Stimulated activated CD4-positive, alpha-beta T cell treated with anti-CD3 and anti-CD28 coated beads, TNF-alpha, amount 100 ng/mL, for 1 hour (primary cell): ENCODE measurements around the gene EPB41.

ENCODE experiments used
- DNase-seq, 3 donors: peaks; one replicate each; pipeline ENCODE4 v3.0.0-alpha.2; 2020; ENCODE audit warnings: low read depth in 3 of 3, low spot score in 1 of 3

EPB41 gene

DNA sequence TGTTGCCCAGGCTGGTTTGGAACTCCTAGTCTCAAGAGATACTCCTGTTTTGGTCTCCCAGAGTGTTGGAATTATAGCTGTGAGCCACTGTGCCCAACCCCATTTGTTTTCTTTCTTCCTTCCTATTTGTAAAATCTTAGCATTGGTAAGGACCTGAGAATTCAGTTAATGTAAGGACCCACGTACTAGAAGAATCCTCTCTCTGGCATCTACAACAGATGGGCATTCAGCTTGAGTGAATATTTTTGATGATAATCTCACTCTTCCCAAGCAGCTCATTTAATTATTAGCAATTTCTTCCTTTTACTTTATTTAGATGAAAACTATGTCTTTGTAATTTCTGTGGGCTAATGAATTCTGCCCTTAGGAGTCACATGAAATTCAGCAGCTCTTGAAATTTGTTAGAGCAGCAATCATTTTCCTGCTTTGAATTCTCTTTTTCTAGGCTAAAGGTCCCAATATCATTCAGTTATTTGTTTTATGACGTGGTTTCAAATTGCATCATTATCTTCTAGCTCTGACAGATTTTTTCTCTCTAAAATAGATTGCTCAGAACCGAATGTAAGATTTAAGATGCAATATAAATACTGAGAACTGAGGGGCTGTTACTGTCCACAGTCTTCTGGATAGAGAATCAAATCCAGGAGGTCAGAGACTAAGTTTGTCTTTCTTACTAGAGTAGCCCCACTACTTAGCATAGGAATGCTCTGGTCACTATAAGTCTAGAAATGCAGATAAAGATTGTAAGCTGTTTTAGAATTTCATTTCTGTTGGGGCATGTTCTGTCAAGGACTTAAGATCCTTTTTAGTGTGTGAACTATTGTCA lies 59.4 kb downstream of the EPB41 start:
- no peak for DNase-seq

DNA sequence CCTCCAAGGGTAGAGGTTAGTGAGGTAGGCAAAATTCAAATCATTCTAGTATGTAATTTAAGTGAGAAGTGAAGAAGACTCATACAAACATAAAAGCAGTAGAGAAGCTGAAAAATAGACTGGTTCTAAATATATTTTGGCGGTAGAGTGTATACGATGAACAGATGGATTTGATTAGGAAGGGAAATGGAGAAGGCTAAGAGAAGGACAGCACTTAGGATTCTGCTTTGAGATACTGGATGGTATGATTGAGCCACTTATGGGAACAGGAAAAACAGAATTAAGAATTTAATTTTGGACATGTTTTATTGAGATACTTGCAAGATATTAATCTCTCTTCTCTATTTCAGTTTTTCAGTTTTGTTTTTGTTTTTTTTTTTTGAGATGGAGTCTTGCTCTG lies 60.1 kb downstream of the EPB41 start:
- DNase-seq, result no peak

DNA sequence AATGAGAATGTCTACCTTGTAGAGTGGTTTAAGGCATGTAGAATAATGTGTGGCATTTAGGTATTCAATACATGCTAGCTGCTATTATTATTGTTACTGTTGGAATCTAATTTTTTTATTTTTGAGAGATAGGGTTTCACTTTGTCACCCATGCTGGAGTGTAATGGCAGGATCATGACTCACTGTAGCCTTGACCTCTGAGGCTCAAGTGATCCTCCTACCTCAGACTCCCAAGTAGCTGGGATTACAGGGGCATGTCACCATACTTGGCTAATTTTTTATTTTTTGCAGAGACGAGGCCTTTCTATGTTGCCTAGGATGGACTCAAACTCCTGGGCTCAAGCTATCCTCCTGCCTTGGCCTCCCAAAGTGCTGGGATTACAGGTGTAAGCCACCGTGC lies 61.9 kb downstream of the EPB41 start:
- no peak for DNase-seq

DNA sequence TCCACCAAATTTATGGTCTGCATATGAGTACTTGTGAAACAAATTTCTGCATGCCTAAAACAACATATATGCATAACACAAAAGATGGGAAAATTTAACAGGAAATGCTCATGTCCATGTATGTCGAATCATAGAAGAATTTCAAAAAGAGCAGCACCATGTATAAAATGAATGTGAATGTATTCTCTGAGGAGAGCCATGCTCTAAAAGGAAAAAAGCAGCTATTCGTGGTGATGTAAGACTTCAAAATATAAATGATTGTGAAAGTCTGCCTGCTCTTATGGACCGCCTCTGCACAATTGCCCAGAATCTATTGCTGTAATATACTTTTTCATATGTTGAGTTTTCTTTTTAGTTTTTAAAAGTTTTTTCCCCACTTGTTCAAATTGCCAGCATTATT lies 66.8 kb downstream of the EPB41 start:
- DNase-seq, result no peak

DNA sequence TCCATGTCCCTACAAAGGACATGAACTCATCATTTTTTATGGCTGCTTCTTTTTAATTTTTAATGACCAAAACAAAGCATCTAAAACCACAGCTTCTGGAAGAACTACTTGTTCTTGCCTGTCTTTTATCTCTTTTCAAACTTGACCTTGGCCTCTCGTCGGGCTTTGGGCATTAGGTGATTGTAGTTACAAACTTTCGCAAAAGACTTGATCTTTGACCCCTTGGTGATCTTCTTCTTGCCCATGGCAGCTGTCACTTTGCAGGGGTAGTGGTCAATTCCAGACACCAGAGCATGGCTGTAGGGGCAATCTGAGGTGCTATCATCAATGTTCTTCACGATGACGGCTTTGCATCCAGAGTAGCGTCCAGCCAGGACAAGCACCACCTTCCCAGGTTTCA lies 67.8 kb downstream of the EPB41 start:
- DNase-seq, result no peak

DNA sequence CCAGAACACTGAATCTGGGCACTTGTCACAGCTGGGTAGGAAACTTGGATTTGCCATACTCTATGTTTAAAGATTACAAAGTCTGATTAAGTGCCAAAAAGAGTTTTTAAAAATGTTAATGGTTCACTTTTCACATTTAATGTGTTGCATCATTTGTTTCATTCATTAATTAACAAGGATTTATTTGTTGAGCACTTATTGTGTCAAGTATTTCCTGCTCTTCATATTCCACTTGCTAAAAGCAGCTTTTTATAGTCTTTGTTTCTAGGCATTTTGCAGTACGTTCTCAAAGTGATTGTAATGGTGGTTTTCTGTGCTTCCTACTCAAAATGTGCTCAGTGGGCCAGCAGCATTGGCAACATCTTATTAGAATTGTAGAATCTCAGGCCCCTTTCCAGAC lies 68.7 kb downstream of the EPB41 start:
- DNase-seq, result no peak

DNA sequence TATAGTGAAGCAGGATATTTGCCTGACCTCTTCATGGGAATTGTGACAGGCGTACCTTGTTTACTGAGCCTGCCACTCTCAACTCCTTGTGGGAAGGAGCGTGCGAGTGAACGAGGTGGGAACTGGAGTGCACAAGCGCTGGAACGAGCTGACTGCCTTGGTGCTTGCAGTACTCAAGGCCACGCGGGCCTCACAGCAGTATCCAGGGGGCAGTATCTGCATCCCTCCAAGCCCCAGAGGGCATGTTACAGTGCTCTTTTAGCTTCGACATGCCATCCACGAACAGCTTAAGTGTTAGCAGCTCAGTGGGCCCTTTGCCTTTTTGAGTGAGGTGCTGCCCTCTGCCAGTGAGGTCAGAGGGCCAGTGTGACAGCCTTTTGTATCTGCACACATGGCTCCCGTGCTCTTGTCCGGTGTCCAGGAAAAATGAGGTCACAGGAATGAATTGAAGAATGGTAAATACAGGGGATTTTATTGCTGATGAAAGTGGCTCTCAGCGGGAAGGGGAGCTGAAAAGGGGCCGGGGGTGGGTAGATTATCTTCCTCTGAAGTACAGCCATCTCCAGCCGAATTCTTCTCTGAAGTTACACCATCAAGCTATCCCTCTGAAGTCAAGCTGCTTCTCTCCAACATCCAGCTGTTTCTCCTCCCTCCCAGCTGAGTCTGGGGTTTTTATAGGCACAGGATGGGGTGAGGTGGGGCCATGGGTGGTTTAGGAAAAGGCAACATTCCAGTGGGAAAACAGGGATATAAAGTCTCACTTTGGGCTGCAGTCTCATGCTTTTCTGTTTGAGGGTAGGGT lies 69.3 kb downstream of the EPB41 start:
- no peak for DNase-seq

DNA sequence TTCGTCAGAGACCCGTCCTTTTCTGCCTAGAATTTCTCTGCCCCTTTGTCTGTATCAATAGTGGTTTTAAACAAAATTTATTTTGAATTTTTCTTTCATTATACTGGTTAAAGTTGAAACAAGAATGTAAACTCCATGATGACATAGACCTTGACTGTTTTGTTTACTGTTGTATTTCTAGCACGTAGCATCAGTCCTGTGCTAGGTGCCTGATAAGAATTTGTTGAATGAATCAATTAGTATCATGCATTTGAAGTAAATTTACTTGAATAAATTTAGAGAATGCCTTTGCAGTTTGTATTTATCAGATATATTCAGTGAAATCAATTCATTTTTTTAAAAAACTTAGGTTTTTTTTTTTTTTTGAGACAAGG lies 69.9 kb downstream of the EPB41 start:
- no peak for DNase-seq

DNA sequence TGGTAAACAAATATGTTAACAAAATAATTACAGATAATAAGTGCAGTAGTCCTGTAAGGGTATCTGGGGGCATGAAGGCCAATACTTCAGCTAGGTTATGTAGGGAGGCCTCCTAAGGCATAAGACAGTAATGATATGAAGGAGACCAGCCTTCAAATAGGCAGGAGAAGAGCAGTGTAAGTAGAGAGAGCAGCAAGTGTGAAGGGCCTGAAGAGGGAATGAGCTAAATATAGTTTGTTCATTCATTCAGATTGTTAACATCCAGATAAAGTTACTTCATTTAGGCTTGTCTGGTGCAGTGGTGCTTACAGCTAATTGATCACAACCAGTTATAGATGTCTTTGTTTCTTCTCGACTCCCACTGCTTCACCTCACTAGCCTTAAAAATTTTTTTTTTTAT lies 71.1 kb downstream of the EPB41 start:
- DNase-seq, result no peak

DNA sequence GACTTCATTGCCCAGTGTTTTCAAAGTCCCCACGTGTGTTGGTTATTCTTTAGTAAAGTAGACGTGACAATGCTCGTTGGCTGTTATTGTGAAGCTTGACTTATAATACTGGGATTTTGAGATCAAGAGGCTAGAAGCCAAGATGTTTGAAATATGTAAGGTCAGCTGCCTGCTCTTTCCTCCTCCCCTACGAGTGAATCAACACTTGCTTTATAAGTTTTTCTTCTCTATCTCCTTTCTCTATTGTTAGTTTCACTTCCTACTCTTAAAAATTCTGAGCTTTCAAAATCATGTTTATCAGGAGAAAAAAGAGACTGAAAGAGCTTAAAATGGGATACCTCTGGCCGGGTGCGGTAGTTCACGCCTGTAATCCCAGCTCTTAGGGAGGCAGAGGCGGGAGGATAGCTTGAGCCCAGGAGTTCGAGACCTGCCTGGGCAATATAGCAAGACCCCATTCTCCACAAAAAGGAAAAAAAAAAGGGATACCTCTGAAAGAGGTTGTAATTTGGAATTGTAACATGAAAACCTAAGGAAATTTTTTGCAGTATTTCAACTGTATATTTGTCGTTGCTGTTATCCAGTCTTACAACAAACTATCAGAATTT lies 72.0 kb downstream of the EPB41 start:
- no peak for DNase-seq

DNA sequence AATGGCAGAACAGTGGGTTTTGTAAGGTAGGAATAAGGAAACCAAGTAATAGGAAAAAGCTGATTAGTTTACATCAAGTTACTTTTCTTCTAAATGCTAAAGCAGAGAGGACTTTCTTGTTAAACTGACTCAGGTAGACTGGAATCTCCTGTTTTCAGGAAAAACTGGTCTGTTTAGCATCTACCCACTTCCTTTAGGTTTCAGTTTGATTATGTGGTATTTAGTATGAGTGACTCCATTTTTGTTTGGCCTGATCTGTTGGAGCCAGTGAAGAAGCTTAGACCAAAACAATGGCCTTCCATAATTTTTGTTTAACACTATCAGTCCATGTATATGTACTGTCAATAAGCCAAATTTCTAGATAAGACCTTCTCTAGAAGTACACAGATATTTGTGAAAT lies 88.4 kb downstream of the EPB41 start:
- no peak for DNase-seq

DNA sequence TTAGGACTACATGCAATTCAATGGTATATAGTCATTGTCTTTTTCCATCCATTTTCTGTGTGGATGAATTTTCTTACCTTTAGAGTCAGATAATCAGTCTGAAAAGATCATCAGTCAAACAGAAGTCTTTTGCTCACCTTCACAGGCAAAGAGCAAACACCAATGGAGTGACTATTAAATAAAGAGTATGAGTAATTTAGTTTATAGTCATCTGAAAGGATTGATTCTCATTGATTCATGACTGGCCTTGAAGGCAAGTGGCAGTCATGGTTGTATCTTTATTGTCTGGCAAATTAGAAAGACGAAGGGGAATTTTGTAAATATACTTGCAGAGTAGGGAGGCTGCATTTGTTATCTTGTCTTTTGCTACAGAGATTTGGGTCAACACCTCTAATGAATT lies 89.9 kb downstream of the EPB41 start:
- DNase-seq, result no peak

DNA sequence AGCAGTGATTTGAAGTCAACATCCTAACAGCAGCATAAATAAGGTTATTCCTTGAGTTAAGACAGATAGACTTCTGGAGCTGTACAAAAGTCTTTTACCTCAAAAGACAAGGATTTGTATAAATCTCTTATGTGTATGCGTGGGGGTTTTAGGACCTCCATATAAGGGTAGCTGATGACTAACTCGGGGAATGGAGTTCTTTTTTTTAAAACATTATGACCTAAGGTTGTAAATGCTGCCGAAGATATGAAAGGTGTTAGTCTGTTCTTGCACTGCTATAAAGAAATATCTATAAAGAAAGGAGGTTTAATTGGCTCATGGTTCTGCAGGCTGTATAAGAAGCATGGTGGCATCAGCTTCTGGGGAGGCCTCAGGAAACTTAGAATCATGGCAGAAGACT lies 90.4 kb downstream of the EPB41 start:
- no peak for DNase-seq

DNA sequence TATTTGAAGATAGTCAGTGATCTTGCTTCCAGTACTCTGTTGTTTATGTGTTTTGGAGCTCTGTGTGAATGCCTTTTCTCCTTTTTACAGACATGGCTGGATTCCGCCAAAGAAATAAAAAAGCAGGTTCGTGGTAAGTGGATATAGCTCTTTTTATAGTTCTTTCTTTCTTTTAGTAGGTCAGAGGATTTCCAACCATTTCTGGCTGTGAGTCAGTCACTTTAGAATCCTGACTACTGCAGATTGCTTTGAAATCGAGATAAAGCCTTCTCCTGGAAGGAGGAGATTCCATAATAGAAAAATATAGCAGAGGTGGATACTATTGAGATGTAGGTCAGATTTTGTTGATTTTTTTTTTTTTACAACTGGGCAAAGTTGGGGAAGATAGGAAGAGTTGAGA lies 97.4 kb downstream of the EPB41 start:
- DNase-seq, result no peak

DNA sequence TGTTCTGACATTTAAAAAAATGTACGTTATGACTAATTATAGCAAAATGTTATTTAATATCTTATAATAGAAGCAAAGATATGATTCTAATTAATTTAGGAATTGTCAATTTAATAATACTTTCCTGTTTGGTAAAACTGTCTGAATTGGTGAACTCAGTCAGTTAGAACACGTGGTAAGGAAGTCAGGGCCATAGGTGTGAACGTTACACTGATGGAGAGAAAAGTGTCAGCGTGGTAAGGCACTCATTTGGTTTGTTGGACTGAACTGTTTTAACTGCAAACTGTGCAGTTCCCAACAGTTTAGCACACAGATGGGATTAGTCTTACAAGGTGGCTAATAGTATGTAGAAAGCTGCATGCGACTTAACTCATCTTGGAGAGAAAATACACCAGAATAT lies 102.9 kb downstream of the EPB41 start:
- DNase-seq, result no peak

DNA sequence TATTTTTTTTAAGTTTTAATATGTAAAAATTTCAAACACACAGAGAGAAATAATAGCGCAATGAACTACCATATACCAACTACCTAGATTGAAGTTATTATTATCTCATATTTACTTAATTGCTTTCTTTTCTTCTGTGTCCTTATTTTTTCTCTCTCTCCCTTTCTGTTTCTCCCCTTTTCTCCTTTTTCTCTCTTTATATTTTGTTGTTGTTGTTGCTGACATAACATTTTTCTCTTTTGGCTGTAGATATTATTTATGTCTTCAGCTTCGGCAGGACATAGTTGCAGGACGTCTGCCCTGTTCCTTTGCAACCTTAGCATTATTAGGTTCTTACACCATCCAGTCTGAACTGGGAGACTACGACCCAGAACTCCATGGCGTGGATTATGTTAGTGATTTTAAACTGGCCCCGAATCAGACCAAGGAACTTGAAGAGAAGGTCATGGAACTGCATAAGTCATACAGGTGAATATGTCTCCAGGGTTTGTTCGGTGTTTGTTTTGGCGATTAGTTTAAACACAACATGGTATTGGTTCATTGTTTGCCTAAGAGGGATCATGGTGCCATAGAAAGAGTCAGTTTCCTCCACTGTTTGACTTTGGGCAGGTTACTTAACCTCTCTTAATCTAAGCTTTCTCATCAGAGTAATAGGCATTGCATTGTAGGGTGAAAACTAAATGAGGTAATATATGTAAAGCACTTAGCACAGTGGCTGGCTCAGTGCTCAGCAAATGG lies 103.8 kb downstream of the EPB41 start:
- no peak for DNase-seq

DNA sequence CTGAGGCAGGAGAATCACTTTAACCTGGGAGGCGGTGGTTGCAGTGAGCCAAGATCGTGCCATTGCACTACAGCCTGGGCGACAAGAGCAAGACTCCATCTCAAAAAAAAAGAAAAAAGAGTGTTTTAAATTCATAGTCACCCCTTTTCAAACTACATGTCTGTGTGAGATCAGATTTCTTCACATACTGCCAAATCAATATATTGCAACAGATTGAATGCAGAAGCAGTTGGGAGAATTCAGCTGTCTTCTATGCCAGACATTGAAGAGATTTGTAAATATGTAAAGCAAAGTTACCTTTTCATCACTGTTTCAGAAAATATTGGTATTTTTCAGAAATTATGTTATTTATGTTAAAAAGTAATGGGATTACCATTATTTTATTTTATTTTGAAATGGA lies 108.3 kb downstream of the EPB41 start:
- DNase-seq, result no peak

DNA sequence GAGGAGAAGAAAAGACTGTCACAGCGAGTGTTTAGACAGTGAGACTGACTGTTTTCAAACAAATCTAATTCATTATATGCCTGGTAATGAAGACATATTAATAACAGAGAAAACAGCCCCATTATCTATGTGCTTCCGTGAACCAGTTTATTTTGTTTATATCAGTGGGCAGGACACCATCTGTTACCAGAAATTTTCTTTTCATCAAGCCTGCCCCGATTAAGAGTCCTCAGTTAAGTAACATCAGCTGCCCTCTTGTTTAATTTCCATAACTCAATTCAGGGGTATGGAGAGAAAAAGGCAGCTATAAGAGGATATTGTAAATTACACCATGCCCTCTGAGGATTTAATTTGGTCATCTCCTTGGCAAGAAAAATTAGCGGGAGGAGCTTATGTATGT lies 115.3 kb downstream of the EPB41 start:
- no peak for DNase-seq

DNA sequence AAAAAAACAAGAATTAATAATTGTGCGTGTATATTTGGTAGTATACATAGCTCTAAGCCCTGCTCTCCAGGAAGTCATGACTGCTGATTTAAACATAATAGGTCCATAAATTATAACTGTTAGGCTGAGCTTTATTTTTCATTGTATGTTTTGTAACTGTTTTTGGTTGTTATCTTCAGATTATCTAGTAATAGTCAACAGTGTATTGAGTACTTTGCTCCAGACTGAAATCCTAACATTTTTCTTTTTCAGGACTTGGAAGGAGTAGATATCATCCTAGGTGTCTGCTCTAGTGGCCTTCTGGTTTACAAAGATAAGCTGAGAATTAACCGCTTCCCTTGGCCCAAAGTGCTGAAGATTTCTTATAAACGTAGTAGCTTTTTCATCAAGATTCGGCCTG lies 118.5 kb downstream of the EPB41 start:
- no peak for DNase-seq

DNA sequence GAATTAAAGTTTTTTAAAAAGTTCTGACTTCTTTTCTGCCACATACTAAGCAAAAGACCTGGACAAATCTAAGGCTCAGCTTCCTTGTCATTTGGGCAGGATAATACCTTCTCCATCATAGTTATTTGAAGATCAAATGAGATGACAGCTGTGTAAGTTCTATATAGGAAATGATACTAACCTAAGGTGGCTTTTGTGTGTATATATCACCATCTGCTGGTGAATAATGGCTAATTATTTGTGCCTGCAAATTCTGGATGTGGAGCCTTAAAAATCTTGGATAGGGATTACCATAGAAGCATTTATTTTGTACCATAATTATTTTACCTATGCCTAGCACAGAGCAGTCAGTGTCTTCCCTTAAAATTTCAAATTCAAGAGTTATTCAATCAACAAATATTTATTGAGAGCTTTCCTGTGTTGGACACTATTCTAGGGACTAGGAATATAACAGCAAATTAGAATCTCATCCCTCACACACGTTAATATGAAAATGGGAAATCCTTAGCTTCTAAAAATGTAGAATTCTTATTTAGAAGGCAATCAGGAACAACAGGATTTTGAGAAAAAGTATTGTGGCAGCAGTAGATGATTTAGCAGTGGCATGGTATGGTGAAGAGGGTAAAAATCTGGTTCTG lies 119.6 kb downstream of the EPB41 start:
- DNase-seq, result no peak

DNA sequence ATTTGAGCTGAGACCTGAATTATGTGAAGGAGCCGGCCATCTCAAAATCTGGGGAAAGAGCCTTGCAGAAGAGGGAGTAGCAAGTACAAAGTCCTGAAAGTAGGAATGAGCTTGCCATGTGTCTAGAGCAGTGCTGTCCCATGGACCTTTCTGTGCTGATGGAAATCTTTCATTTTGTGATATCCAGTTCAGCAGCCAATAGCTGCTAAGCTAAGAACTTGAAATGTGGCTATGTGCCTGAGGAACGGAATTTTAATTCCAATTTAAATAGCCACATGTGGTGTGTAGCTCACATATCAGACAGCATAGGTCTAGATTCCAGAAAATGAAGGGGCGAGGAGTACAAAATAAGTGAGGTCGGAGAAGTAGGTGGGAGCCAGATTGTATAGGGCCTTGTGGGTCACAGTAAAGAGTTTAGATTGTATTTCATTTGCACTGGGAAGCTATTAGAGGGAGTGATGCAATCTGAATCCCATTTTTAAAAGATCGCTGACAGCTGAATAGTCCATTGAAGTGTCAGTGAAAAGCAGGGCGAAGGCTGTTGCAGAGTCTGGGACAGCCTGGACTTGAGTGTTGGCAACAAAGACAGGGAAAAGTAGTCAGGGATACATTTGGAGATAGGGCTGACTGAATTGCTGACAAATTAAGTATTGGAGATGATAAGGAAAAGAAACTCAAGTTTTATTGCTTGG lies 129.1 kb downstream of the EPB41 start:
- DNase-seq, result no peak
